UCSD-AML1 (cell line): ENCODE data around the gene INTU.

Experiments
- DNase-seq: peaks from one replicate; lab custom pipeline; 2025; ENCODE audit not compliant: unreplicated experiment; lab: John Stamatoyannopoulos, UW

The INTU gene

DNA sequence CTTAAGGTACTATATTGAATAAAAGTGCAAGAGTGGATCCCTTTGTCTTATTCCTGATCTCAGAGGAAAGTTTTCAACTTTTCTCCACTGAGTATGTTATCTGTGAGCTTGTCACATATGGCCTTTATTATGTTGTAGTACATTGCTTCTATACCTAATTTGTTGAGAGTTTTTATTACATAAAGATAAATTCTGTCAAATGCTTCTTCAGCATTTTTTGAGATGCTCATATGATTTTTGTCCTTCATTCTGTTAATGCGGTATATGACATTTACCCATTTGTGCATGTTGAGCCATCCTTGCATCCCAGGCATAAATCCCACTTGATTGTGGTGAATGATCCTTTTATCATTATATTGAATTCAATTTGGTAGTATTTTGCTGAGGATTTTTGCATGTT lies 108.5 kb downstream of the INTU start:
- no peak for DNase-seq

DNA sequence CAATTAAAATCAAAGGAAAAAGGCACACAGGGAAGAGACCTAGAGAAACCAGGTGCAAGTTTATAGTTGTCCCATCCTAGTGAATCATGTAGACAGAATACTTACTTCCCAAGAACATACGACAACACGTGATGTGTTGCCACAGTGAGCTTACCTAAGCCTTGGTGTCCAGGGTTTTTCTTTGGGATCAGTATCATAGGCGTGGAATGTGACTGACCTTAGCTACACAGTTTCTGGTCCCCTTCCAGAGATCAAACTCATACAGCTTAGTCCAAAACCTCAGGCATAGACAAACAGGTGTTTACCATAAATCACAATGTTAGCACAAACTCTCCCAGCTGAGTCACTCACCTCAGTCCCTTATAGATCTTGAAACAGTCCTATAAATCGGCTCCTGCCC lies 115.1 kb downstream of the INTU start:
- DNase-seq, result no peak

DNA sequence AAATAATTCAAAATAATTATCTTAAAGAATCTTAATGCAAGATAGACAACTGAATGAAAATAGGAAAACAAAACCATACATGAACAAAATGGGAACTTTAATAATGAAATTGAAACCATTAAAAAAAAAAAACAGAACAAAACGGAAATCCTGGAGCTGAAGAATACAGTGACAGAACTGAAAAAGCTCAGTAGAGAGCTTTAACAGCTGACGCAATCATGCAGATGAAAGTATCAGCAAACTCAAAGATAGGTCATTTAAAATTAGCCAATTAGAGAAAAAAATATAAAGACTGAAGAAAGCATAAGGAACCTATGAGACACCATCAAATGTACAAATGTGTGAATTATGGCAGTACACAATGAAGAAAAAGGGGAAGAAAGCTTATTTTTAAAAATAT lies 116.2 kb downstream of the INTU start:
- no peak for DNase-seq

DNA sequence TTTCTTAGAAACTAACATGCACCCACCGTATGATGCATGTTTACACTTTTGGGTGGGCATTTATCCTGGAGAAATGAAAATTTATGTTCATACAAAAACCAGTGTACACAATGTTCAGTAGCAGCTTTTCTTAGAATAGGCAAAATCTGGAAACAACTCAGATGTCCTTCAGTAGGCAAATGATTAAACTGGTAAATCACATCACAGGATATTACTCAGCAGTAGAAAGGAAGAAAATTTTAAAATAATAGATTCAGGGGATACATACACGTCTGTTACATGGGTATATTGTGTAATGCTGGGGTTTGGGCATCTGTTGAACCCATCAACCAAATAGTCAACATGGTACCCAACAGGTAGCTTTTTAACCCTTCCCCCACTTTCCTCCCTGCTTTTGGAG lies 124.1 kb downstream of the INTU start:
- DNase-seq, result no peak

DNA sequence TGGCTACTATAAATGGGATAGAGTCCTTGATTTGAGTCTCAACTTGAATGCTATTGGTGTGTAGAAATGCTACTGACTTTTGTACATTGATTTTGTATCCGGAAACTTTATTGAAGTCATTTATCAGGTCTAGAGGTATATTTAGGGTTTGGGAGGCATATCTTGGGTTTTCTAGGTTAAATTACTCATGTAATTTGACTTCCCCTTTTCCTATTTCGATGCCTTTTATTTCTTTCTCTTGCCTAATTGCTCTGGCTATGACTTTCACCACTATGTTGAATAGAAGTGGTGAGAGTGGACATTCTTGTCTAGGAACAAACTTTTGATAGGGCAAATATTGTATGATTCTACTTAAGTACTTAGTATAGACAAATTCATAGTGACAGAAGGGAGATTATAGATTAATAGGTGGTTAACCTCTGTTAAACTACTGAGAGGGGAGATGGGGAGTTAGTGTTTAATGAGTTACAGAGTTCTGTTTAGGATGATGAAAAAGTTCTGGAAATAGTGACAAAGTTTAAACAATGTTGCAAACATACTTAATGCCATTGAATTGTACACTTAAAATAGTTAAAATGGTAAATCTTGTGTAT lies 126.6 kb downstream of the INTU start:
- no peak for DNase-seq

DNA sequence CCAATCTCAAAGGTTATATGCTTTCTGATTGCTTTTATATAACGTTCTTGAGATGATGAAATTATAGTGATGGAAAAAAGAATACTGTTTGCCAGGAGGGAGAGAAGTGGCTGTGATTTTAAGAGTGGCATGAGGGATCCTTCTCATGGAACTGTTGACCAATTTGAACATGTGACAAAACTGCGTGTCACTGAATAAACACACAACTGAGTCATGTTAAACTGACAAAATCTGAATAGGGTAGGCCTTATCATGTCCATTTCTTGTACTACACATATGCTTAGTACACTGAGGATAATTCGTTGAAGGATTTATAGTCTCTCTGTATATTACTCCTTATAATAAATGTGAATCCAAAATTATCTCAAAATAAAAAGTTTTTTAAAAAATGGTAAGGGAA lies 127.1 kb downstream of the INTU start:
- DNase-seq, result no peak

DNA sequence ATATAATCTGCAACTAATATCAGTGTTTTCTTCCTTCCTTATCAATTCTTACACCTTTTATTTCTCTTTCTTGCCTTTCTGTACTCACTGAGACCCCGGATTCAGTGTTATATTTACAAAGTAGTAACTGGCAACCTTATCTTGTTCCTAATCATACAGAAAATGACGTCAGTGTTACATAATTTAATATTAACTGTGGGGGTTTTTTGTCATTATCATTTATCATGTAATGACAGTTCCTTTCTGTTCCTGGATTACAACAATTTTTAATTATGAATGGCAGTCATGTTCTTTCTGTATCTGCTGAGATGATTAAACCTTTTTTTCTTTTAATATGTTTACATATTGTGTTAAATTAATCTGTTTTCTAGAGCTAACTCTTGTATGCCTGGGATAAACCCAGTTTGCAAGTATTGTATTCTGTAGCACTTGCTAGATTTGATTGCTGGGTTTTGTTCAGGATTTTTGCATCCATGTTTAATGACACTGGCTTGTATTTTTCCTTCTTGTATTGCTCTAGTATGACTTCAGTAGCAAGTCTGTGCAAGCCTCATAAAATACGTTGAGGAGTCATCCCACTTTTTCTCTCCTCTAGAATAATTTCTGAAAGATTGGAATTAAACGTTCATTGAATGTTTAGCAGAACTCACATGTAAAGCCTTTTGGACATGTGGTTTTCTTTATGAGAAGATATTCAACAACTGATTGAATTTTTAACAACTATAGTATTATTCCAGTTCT lies 138.9 kb downstream of the INTU start:
- no peak for DNase-seq

DNA sequence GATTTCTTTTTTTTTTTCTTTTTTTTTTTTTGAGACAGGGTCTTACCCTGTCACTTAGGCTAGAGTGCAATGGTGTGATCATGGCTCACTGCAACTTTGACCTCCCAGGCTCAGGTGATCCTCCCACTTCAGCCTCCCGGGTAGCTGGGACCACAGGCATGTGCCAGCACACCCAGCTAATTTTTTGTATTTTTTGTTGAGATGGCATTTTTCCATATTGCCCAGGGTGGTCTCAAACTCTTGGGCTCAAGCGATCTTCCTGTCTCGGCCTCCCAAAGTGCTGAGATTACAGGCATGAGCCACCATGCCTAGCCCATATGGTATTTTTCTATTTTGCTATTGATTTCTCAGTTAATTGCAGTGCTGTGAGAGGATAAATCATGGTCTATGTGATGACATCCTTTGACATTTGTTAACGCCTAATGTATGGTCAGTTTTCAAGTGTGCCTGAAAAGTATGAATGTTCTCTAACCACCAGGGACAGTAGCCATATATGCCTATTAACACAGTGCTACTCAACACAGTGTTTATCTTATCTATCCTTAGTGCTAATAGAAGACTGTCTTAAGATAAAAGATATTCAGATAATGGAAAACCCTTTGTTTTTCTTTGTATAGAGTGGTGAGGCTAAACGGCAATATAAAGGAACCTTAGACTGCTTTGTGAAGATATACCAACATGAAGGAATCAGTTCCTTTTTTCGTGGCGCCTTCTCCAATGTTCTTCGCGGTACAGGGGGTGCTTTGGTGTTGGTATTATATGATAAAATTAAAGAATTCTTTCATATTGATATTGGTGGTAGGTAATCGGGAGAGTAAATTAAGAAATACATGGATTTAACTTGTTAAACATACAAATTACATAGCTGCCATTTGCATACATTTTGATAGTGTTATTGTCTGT lies 140.3 kb downstream of the INTU start:
- DNase-seq, result no peak

DNA sequence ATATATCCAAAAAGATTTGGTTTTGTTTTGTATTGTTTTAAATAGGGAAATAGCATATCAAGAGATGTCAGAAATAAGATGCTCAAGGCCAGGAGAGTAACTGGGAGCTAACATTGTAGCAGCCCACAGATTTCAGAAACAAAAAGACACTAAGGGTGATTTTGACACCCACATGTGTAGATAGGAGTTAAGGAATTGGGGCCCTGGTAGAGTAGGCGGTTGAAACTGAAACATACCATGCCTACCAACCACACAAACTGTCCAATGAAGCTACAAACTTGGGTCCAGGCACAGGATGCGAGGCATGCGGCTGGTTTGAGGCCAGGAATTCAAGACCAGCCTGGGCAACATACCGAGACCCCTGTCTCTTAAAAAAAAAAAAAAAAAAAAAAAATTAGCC lies 143.1 kb downstream of the INTU start:
- DNase-seq, result no peak
